ENCODE data around the gene CARNS1. TPM values are rescaled to one million over a fixed set of nuclear protein-coding genes. Genes with fewer than 3 reads are reported as not detected.

The CARNS1 gene
- total and polyA plus RNA-seq, 2 of the 13 experiments (the other 11 are each of a cell fraction or from before 2014, with no cell fraction given): not detected

DNA sequence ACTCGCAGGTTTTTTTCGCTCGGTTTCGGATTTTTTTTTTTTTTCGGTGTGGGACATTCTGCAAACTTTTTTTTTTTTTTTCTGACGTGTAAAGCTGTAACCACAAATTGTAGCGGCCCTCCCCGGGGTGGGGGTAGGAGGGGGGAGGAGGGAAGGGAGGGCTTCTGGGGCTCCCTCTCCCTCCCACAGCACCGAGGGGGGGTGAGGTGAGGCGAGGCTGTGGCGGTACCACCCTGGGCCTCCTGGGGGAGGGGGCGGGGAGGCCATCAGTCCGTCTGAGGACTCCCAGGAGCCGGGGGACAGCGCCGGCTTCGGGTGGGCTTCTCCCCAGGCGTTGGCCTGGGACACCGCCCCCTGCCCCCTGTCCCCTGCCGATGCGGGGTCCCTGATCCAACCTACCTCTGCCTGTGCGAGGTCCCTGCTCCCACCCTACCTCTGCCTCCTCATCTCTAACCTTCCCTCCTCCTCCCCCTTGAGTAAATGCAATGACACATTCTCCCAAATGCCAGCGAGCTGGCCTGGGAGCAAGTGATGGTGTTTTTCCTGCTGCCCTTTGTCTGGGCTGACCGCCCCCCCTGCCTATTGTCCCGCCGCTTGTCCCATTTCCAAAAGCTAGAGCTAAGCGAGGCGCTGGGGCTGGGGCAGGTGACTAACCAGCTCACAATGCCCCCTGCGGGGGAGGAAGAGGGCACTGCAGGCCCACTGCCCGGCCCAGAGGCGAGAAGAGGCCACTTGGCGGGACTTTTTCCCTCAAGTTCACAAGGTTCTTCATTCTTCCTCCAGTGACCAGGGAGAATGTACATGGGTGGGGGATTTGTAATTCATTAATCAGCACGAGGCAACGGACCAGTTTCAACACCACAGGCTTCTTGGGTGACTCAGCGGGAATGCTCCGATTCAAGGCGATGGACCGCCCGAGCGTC, 41.6 kb upstream of the CARNS1 start (continued):
- TF ChIP-seq, protein P1, sequence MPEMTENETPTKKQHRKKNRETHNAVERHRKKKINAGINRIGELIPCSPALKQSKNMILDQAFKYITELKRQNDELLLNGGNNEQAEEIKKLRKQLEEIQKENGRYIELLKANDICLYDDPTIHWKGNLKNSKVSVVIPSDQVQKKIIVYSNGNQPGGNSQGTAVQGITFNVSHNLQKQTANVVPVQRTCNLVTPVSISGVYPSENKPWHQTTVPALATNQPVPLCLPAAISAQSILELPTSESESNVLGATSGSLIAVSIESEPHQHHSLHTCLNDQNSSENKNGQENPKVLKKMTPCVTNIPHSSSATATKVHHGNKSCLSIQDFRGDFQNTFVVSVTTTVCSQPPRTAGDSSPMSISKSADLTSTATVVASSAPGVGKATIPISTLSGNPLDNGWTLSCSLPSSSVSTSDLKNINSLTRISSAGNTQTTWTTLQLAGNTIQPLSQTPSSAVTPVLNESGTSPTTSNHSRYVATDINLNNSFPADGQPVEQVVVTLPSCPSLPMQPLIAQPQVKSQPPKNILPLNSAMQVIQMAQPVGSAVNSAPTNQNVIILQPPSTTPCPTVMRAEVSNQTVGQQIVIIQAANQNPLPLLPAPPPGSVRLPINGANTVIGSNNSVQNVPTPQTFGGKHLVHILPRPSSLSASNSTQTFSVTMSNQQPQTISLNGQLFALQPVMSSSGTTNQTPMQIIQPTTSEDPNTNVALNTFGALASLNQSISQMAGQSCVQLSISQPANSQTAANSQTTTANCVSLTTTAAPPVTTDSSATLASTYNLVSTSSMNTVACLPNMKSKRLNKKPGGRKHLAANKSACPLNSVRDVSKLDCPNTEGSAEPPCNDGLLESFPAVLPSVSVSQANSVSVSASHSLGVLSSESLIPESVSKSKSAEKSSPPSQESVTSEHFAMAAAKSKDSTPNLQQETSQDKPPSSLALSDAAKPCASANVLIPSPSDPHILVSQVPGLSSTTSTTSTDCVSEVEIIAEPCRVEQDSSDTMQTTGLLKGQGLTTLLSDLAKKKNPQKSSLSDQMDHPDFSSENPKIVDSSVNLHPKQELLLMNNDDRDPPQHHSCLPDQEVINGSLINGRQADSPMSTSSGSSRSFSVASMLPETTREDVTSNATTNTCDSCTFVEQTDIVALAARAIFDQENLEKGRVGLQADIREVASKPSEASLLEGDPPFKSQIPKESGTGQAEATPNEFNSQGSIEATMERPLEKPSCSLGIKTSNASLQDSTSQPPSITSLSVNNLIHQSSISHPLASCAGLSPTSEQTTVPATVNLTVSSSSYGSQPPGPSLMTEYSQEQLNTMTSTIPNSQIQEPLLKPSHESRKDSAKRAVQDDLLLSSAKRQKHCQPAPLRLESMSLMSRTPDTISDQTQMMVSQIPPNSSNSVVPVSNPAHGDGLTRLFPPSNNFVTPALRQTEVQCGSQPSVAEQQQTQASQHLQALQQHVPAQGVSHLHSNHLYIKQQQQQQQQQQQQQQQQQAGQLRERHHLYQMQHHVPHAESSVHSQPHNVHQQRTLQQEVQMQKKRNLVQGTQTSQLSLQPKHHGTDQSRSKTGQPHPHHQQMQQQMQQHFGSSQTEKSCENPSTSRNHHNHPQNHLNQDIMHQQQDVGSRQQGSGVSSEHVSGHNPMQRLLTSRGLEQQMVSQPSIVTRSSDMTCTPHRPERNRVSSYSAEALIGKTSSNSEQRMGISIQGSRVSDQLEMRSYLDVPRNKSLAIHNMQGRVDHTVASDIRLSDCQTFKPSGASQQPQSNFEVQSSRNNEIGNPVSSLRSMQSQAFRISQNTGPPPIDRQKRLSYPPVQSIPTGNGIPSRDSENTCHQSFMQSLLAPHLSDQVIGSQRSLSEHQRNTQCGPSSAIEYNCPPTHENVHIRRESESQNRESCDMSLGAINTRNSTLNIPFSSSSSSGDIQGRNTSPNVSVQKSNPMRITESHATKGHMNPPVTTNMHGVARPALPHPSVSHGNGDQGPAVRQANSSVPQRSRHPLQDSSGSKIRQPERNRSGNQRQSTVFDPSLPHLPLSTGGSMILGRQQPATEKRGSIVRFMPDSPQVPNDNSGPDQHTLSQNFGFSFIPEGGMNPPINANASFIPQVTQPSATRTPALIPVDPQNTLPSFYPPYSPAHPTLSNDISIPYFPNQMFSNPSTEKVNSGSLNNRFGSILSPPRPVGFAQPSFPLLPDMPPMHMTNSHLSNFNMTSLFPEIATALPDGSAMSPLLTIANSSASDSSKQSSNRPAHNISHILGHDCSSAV (CRISPR knock-in tag; IDR thresholded peaks at IDR 0.05; ENCODE audit: borderline replicate concordance): no peak
- TF ChIP-seq GABPB1 (CRISPR knock-in tag; IDR thresholded peaks at IDR 0.05) (peak; percentile 28; the same call in 1 of the 2 replicates), ZSCAN25 (CRISPR knock-in tag; IDR thresholded peaks at IDR 0.05) (peak; percentile 41; the same call in 1 of the 2 replicates), SOX5 (CRISPR knock-in tag; IDR thresholded peaks at IDR 0.05; ENCODE audit: borderline replicate concordance) (peak; percentile 69; the same call in 1 of the 2 replicates), ZNF615 (CRISPR knock-in tag; IDR thresholded peaks at IDR 0.05; ENCODE audit: borderline replicate concordance) (no peak), ZNF678 (CRISPR knock-in tag; IDR thresholded peaks at IDR 0.05) (no peak), KAT8 (CRISPR knock-in tag; IDR thresholded peaks at IDR 0.05) (0 out of 2 replicates have a peak, but pooled peaks have one; percentile 29), DMAP1 (CRISPR knock-in tag; IDR thresholded peaks at IDR 0.05) (peak; percentile 66; the same call in 1 of the 2 replicates)
- TF ChIP-seq, protein P2, sequence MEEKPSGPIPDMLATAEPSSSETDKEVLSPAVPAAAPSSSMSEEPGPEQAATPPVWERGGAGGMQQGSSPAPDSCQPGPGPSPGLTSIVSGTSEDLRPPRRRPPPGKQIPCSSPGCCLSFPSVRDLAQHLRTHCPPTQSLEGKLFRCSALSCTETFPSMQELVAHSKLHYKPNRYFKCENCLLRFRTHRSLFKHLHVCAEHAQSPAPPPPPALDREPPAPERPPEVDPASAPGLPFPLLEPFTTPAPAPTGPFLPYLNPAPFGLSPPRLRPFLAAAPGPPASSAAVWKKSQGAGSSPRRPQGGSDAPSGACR (CRISPR knock-in tag; IDR thresholded peaks at IDR 0.05): no peak
- TF ChIP-seq, protein P3, sequence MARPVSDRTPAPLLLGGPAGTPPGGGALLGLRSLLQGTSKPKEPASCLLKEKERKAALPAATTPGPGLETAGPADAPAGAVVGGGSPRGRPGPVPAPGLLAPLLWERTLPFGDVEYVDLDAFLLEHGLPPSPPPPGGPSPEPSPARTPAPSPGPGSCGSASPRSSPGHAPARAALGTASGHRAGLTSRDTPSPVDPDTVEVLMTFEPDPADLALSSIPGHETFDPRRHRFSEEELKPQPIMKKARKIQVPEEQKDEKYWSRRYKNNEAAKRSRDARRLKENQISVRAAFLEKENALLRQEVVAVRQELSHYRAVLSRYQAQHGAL (CRISPR knock-in tag; IDR thresholded peaks at IDR 0.05; ENCODE audit: not compliant biosample characterization): no peak
- TF ChIP-seq, protein P4, sequence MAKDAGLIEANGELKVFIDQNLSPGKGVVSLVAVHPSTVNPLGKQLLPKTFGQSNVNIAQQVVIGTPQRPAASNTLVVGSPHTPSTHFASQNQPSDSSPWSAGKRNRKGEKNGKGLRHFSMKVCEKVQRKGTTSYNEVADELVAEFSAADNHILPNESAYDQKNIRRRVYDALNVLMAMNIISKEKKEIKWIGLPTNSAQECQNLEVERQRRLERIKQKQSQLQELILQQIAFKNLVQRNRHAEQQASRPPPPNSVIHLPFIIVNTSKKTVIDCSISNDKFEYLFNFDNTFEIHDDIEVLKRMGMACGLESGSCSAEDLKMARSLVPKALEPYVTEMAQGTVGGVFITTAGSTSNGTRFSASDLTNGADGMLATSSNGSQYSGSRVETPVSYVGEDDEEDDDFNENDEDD (CRISPR knock-in tag; IDR thresholded peaks at IDR 0.05; ENCODE audit: borderline replicate concordance): peak; percentile 21; the same call in 1 of the 2 replicates
- TF ChIP-seq, protein P5, sequence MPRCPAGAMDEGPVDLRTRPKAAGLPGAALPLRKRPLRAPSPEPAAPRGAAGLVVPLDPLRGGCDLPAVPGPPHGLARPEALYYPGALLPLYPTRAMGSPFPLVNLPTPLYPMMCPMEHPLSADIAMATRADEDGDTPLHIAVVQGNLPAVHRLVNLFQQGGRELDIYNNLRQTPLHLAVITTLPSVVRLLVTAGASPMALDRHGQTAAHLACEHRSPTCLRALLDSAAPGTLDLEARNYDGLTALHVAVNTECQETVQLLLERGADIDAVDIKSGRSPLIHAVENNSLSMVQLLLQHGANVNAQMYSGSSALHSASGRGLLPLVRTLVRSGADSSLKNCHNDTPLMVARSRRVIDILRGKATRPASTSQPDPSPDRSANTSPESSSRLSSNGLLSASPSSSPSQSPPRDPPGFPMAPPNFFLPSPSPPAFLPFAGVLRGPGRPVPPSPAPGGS (CRISPR knock-in tag; IDR thresholded peaks at IDR 0.05): 0 out of 2 replicates have a peak, but pooled peaks have one; percentile 45
